ENCODE results near the gene HNRNPC.

GRCh38 chr14:21313512-21313911 is 44.3 kb upstream of the HNRNPC start:
- TF ChIP-seq CTCF (IDR thresholded peaks at IDR 0.05; ENCODE audit: low read depth, low read length), result no peak
- TF ChIP-seq MYC (IDR thresholded peaks at IDR 0.05; ENCODE audit: low read depth, low read length), result no peak
- no peak for TF ChIP-seq POLR2A (IDR thresholded peaks at IDR 0.05; ENCODE audit: extremely low read depth, insufficient read length)
